Activated CD4-positive, alpha-beta T cell treated with anti-CD3 and anti-CD28 coated beads, Interleukin-2, amount 50 U/mL, for 4 hours (primary cell): ENCODE results near the gene SPNS1.

Experiments
- DNase-seq, 2 experiments: peaks; one replicate each; pipeline ENCODE4 v3.0.0-alpha.2; 2020

SPNS1 gene

DNA sequence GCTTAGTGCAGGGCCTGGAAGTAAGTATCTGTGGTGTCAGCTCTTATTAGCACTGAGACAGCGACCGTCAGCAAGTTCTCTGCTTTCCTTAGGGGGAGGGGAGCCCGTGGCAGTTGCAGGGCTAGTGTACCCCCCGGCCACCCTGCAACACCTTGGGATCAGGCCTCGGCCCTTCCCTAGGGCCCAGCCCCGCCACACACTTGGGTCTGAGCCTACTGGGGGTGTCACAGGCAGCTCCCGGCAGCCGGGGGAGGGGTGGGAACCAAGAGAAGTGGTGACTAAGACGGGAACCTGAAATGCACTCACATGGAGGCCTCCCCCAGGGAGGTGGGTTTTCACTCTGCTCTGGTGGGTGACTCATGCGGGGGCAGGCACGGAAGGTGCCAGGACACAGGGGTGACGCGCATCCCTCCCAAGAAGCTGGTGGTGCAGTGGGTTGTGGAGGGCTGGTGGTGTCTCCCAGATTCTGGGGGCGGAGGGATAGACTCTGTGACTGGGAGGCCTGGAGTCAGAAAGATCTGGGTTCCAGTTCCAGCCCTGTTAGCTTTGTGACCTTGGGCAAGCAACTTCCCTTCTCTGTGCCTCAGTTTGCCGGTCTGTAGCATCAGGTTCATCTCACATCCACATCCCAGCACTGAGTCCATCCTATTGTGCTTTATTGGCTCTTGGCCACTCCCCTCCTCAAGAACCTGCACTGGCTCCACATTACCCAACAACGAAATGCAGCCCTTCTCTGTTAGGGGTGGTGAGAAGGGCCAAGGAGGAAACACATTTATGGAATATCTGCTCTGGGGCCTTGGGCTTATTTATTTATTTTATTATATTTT, 54.8 kb downstream of the SPNS1 start:
- peak; percentile 83 to 89 for DNase-seq

DNA sequence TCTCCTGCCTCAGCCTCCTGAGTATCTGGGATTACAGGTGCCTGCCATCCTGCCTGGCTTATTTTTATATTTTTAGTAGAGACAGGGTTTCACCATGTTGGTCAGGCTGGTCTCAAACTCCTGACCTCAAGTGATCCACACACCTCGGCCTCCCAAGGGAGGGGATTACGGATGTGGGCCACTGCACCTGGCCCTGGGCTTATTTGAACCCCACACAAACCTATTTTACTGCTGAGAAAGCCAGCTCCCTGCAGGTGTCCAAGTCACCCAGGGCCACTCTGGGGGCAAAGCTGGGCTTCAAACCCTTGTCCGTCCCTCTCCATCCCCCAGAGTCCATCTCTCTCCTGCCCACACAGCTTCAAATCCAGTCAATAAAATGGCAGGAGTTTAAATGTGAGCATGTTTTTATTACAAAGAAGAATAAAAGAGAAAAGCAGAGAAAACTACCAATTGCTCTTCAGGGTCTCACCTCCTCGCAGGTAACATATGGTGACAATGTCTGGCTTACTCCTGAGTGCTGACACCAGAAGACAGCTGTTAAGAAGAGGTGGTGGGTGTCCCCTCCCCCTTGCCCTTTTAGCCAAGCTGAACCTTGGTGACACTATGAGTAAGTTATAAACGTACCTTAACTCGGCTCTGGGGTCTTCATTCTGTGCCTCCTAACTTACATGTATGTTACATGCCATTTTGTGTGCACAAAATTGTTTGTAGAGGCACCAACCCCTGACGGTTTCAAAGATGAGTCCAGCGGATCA, 55.7 kb downstream of the SPNS1 start:
- DNase-seq, result no peak
